Non-pigmented ciliary epithelial cell (primary cell): ENCODE results near the gene PMF1.

Experiments
- DNase-seq: peaks from one replicate; pipeline ENCODE4 v3.0.0-alpha.2; 2010; ENCODE audit warnings: low read depth

The PMF1 gene

GRCh38 chr1:156238248-156238647 is 25.4 kb downstream of the PMF1 start:
- no peak for DNase-seq

- no peak for DNase-seq
Measured at GRCh38 chr1:156241311-156241811, 28.6 kb downstream of the PMF1 start.

- no peak for DNase-seq
Measured at GRCh38 chr1:156241926-156242325, 29.1 kb downstream of the PMF1 start, which contains the start of gene BGLAP. TSS of gene BGLAP (plus strand) at chr1:156242184. CDS start at chr1:156242232, 48 bp downstream.

- DNase-seq, result no peak
Measured at GRCh38 chr1:156242738-156243137, 29.9 kb downstream of the PMF1 start.

- DNase-seq, result no peak
Measured at GRCh38 chr1:156244126-156244525, 31.3 kb downstream of the PMF1 start.

GRCh38 chr1:156244712-156245111 is 31.9 kb downstream of the PMF1 start:
- no peak for DNase-seq

- DNase-seq, result no peak
Measured at GRCh38 chr1:156245451-156246232, 32.8 kb downstream of the PMF1 start.

GRCh38 chr1:156246241-156246780 is 33.5 kb downstream of the PMF1 start:
- no peak for DNase-seq

GRCh38 chr1:156246781-156247459 is 34.1 kb downstream of the PMF1 start:
- DNase-seq, result no peak

GRCh38 chr1:156247460-156248322 is 34.9 kb downstream of the PMF1 start, which contains the start of gene PAQR6:
TSS of gene PAQR6 (minus strand) at chr1:156248056. CDS start at chr1:156246731, 1,325 bp downstream.
- DNase-seq, result no peak

- DNase-seq, result no peak
Measured at GRCh38 chr1:156248323-156248683, 35.5 kb downstream of the PMF1 start.

GRCh38 chr1:156249593-156249992 is 36.8 kb downstream of the PMF1 start:
- no peak for DNase-seq

- no peak for DNase-seq
Measured at GRCh38 chr1:156251527-156251926, 38.7 kb downstream of the PMF1 start.

GRCh38 chr1:156253634-156254033 is 40.8 kb downstream of the PMF1 start:
- DNase-seq, result no peak

- no peak for DNase-seq
Measured at GRCh38 chr1:156257711-156258110, 44.9 kb downstream of the PMF1 start.

GRCh38 chr1:156258859-156259258 is 46.1 kb downstream of the PMF1 start:
- DNase-seq, result no peak

- DNase-seq, result no peak
Measured at GRCh38 chr1:156259805-156260204, 47.0 kb downstream of the PMF1 start.

- no peak for DNase-seq
Measured at GRCh38 chr1:156260896-156261295, 48.1 kb downstream of the PMF1 start.

- DNase-seq, result no peak
Measured at GRCh38 chr1:156262461-156263287, 49.9 kb downstream of the PMF1 start.

GRCh38 chr1:156263288-156263655 is 50.5 kb downstream of the PMF1 start:
- no peak for DNase-seq

- DNase-seq, result no peak
Measured at GRCh38 chr1:156266051-156266450, 53.2 kb downstream of the PMF1 start.
